ENCODE measurements around the gene REEP6. TPM values are rescaled to one million over a fixed set of nuclear protein-coding genes. Genes with fewer than 3 reads are reported as not detected.

REEP6 gene
- total RNA-seq, 2 donors from 2014 or later, result 5.0 to 6.4 TPM

- Histone ChIP-seq H3K9me3 (no peaks in the 10 kb centered on the region), H3K36me3 (no peaks in the 10 kb centered on the region), H3K9ac (ENCODE audit: low read depth in 2 of 2, low read length in 2 of 2) (no peak overlapping the region), H3K4me1 (peaks cover 9% of the 10 kb centered on the region), H3K27me3 (no peaks in the 10 kb centered on the region), H3K27ac (no peak overlapping the region), H3K4me3 (no peak overlapping the region)
- DNase-seq, result no peak
- no peak for TF ChIP-seq CTCF (IDR thresholded peaks at IDR 0.05)
- intact Hi-C loops (cut with DNase I), result no loop called here
Measured at GRCh38 chr19:1492474-1493006, 1.6 kb downstream of the REEP6 start.

GRCh38 chr19:1494115-1494815 is 3.3 kb downstream of the REEP6 start:
- Histone ChIP-seq H3K27ac (no peak overlapping the region), H3K4me3 (no peak overlapping the region), H3K9ac (ENCODE audit: low read depth in 2 of 2, low read length in 2 of 2) (no peak overlapping the region), H3K27me3 (no peaks in the 10 kb centered on the region), H3K4me1 (peaks cover 9% of the 10 kb centered on the region), H3K9me3 (no peaks in the 10 kb centered on the region), H3K36me3 (no peaks in the 10 kb centered on the region)
- no peak for DNase-seq
- TF ChIP-seq CTCF (IDR thresholded peaks at IDR 0.05), result no peak
- intact Hi-C loops (cut with DNase I), result no loop called here

- Histone ChIP-seq H3K27ac (no peak overlapping the region), H3K36me3 (no peaks in the 10 kb centered on the region), H3K9ac (ENCODE audit: low read depth in 2 of 2, low read length in 2 of 2) (no peak overlapping the region), H3K27me3 (no peaks in the 10 kb centered on the region), H3K4me3 (no peak overlapping the region), H3K4me1 (peaks cover 5% of the 10 kb centered on the region), H3K9me3 (no peaks in the 10 kb centered on the region)
- no peak for TF ChIP-seq CTCF (IDR thresholded peaks at IDR 0.05)
- DNase-seq, result no peak
- intact Hi-C loops (cut with DNase I), result no loop called here
Measured at GRCh38 chr19:1495051-1495798, 4.2 kb downstream of the REEP6 start.

- Histone ChIP-seq H3K4me1 (peaks cover 5% of the 10 kb centered on the region), H3K36me3 (no peaks in the 10 kb centered on the region), H3K9me3 (no peaks in the 10 kb centered on the region), H3K27me3 (no peaks in the 10 kb centered on the region), H3K9ac (ENCODE audit: low read depth in 2 of 2, low read length in 2 of 2) (no peak overlapping the region), H3K4me3 (no peak overlapping the region), H3K27ac (no peak overlapping the region)
- TF ChIP-seq CTCF (IDR thresholded peaks at IDR 0.05), result no peak
- DNase-seq, result no peak
- intact Hi-C loops (cut with DNase I), result no loop called here
Measured at GRCh38 chr19:1495799-1496713, 5.1 kb downstream of the REEP6 start.

Data from colonic mucosa (tissue), 4 donors.